ENCODE measurements around the gene SWT1. TPM values are rescaled to one million over a fixed set of nuclear protein-coding genes. Genes with fewer than 3 reads are reported as not detected.
A peak's percentile ranks its signal among the peaks of the same experiment; 100 is the strongest.
"Not testable (repeated sequence)": the region's sequence is repeated elsewhere in the genome, so short reads cannot be mapped to it uniquely, and the experiment has no call there.

Gene SWT1
- total and polyA plus RNA-seq, 2 experiments from 2014 or later = 1.6 to 2.8 TPM

- no peaks in the 10 kb centered on the region for H3K36me3 ChIP-seq (ENCODE audit: low read depth)
Observed at GRCh38 chr1:185232874-185233273, 75.9 kb downstream of the SWT1 start.

GRCh38 chr1:185234183-185234582 is 77.2 kb downstream of the SWT1 start:
- H3K4me3 ChIP-seq; H4K20me1 ChIP-seq (ENCODE audit: insufficient read depth); H3K9me2 ChIP-seq (ENCODE audit: insufficient read depth); H3K27me3 ChIP-seq (replicated peaks; ENCODE audit: insufficient read depth); H3K4me1 ChIP-seq (ENCODE audit: insufficient read depth); H3K4me2 ChIP-seq (ENCODE audit: unreplicated experiment); in situ Hi-C loops (cut with MboI); H3K9me3 ChIP-seq (ENCODE audit: low read depth); H3K9ac ChIP-seq; H3K36me3 ChIP-seq (ENCODE audit: low read depth); DNase-seq; H3K79me2 ChIP-seq (ENCODE audit: insufficient read depth); H2AFZ ChIP-seq; H3F3A ChIP-seq (ENCODE audit: insufficient read depth); H3K27ac ChIP-seq: not testable (repeated sequence)
- WGBS, 2 experiments (ENCODE audit: low coverage in 1 of 2, low lambda C conversion rate in 2 of 2, missing lambda C conversion rate in 2 of 2) = 69 to 83% methylated on average over 1 of the region's 1 CpG

More at GRCh38 chr1:185232874-185233273, 75.9 kb downstream of the SWT1 start:
- no peaks in the 10 kb centered on the region for H3K4me1 ChIP-seq (ENCODE audit: insufficient read depth)
- no peak overlapping the region for H2AFZ ChIP-seq
- H3K79me2 ChIP-seq (ENCODE audit: insufficient read depth) = no peaks in the 10 kb centered on the region
- DNase-seq = no peak
- H3K4me2 ChIP-seq (ENCODE audit: unreplicated experiment) = no peak overlapping the region
- TF ChIP-seq EZH2phosphoT487 (IDR thresholded peaks at IDR 0.05; ENCODE audit: insufficient read depth, low read depth) = no peak
- no peak for TF ChIP-seq EZH2 (IDR thresholded peaks at IDR 0.05; ENCODE audit: insufficient read depth, poor library complexity, severe bottlenecking)
- in situ Hi-C loops (cut with MboI) = no loop called here
- H4K20me1 ChIP-seq (ENCODE audit: insufficient read depth) = no peaks in the 10 kb centered on the region
- no peak overlapping the region for H3K4me3 ChIP-seq
- H3K9me3 ChIP-seq (ENCODE audit: low read depth) = no peaks in the 10 kb centered on the region
- H3K9ac ChIP-seq = no peak overlapping the region
- no peak overlapping the region for H3K27ac ChIP-seq
- H3K27me3 ChIP-seq (replicated peaks; ENCODE audit: insufficient read depth) = no peaks in the 10 kb centered on the region
- H3K9me2 ChIP-seq (ENCODE audit: insufficient read depth) = no peaks in the 10 kb centered on the region
- no peaks in the 10 kb centered on the region for H3F3A ChIP-seq (ENCODE audit: insufficient read depth)

- H3K27ac ChIP-seq; H4K20me1 ChIP-seq (ENCODE audit: insufficient read depth); H3K9ac ChIP-seq; DNase-seq; H3K9me2 ChIP-seq (ENCODE audit: insufficient read depth); H3K4me2 ChIP-seq (ENCODE audit: unreplicated experiment); H2AFZ ChIP-seq; in situ Hi-C loops (cut with MboI); H3K27me3 ChIP-seq (replicated peaks; ENCODE audit: insufficient read depth); H3K4me1 ChIP-seq (ENCODE audit: insufficient read depth); H3K79me2 ChIP-seq (ENCODE audit: insufficient read depth); H3F3A ChIP-seq (ENCODE audit: insufficient read depth); H3K9me3 ChIP-seq (ENCODE audit: low read depth); H3K4me3 ChIP-seq; H3K36me3 ChIP-seq (ENCODE audit: low read depth): not testable (repeated sequence)
- WGBS, 2 experiments (ENCODE audit: low coverage in 1 of 2, low lambda C conversion rate in 2 of 2, missing lambda C conversion rate in 2 of 2) = 94% methylated on average over 2 of the region's 2 CpGs
Observed at GRCh38 chr1:185237176-185237575, 80.2 kb downstream of the SWT1 start.

- Histone ChIP-seq H3K9ac (no peak overlapping the region), H3K9me2 (ENCODE audit: insufficient read depth) (no peaks in the 10 kb centered on the region), H3K36me3 (ENCODE audit: low read depth) (no peaks in the 10 kb centered on the region), H3K4me2 (ENCODE audit: unreplicated experiment) (no peak overlapping the region), H4K20me1 (ENCODE audit: insufficient read depth) (no peaks in the 10 kb centered on the region), H3K27me3 (replicated peaks; ENCODE audit: insufficient read depth) (no peaks in the 10 kb centered on the region), H2AFZ (no peak overlapping the region), H3K9me3 (ENCODE audit: low read depth) (no peaks in the 10 kb centered on the region), H3K4me1 (ENCODE audit: insufficient read depth) (no peaks in the 10 kb centered on the region), H3K27ac (no peak overlapping the region), H3F3A (ENCODE audit: insufficient read depth) (no peaks in the 10 kb centered on the region), H3K4me3 (no peak overlapping the region), H3K79me2 (ENCODE audit: insufficient read depth) (no peaks in the 10 kb centered on the region)
- in situ Hi-C loops (cut with MboI) = no loop called here
- TF ChIP-seq EZH2 (IDR thresholded peaks at IDR 0.05; ENCODE audit: insufficient read depth, poor library complexity, severe bottlenecking) (no peak), EZH2phosphoT487 (IDR thresholded peaks at IDR 0.05; ENCODE audit: insufficient read depth, low read depth) (no peak)
- WGBS, 2 experiments (ENCODE audit: low coverage in 1 of 2, low lambda C conversion rate in 2 of 2, missing lambda C conversion rate in 2 of 2) = 94 to 100% methylated on average over 1 of the region's 1 CpG
- DNase-seq = no peak
Observed at GRCh38 chr1:185237661-185238060, 80.7 kb downstream of the SWT1 start.

- H3K36me3 ChIP-seq (ENCODE audit: low read depth) = no peaks in the 10 kb centered on the region
- TF ChIP-seq EZH2phosphoT487 (IDR thresholded peaks at IDR 0.05; ENCODE audit: insufficient read depth, low read depth) (no peak), EZH2 (IDR thresholded peaks at IDR 0.05; ENCODE audit: insufficient read depth, poor library complexity, severe bottlenecking) (no peak)
- no peak overlapping the region for H3K4me3 ChIP-seq
- DNase-seq = peak; percentile 62
- H3K27me3 ChIP-seq (replicated peaks; ENCODE audit: insufficient read depth) = no peaks in the 10 kb centered on the region
- no peaks in the 10 kb centered on the region for H3K4me1 ChIP-seq (ENCODE audit: insufficient read depth)
- H3K9me3 ChIP-seq (ENCODE audit: low read depth) = no peaks in the 10 kb centered on the region
- H4K20me1 ChIP-seq (ENCODE audit: insufficient read depth) = no peaks in the 10 kb centered on the region
- no peak overlapping the region for H3K4me2 ChIP-seq (ENCODE audit: unreplicated experiment)
- H3K9ac ChIP-seq = no peak overlapping the region
- in situ Hi-C loops (cut with MboI) = no loop called here
- H2AFZ ChIP-seq = no peak overlapping the region
- 51 to 68% methylated on average over 1 of the region's 1 CpG for WGBS, 2 experiments (ENCODE audit: low coverage in 1 of 2, low lambda C conversion rate in 2 of 2, missing lambda C conversion rate in 2 of 2)
- no peak overlapping the region for H3K27ac ChIP-seq
- no peaks in the 10 kb centered on the region for H3F3A ChIP-seq (ENCODE audit: insufficient read depth)
- no peaks in the 10 kb centered on the region for H3K9me2 ChIP-seq (ENCODE audit: insufficient read depth)
- no peaks in the 10 kb centered on the region for H3K79me2 ChIP-seq (ENCODE audit: insufficient read depth)
Observed at GRCh38 chr1:185238447-185238846, 81.5 kb downstream of the SWT1 start.

Data from GM23248 (cell line).